Measurements from ENCODE around the gene TMEM222. TPM values are rescaled to one million over a fixed set of nuclear protein-coding genes. Genes with fewer than 3 reads are reported as not detected.

The TMEM222 gene, protein sequence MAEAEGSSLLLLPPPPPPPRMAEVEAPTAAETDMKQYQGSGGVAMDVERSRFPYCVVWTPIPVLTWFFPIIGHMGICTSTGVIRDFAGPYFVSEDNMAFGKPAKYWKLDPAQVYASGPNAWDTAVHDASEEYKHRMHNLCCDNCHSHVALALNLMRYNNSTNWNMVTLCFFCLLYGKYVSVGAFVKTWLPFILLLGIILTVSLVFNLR
- 23.2 and 27.7 TPM in 2 replicates for total RNA-seq (2013; cell fraction: nucleolus; rRNA removed)
- 29.1 and 38.0 TPM in 2 replicates for total RNA-seq (2014; rRNA removed)
- 22.5 and 23.9 TPM in 2 replicates for total RNA-seq (2014; rRNA removed; fragmentation: Illumina TruSeq; extraction: Trizol)
- total RNA-seq (2021), result 39.3 TPM in 2 replicates
- polyA plus RNA-seq (2011; ENCODE audit: low read depth), result 18.6 TPM
- 12.5 and 27.5 TPM in 2 replicates for polyA plus RNA-seq (2011; rRNA removed)
- 39.1 and 56.9 TPM in 2 replicates for polyA plus RNA-seq (2011; cell fraction: cytosol; rRNA removed)
- 91.8 and 102 TPM in 2 replicates for polyA plus RNA-seq (2011; cell fraction: nucleus; rRNA removed)
- polyA plus RNA-seq (2012), result 26.1 and 32.9 TPM in 2 replicates
- polyA plus RNA-seq (2014; fragmentation: Illumina TruSeq; extraction: Trizol), result 11.4 and 32.9 TPM in 2 replicates
- 1 to 10 TPM; 3.8 to 7.8 TPM for polyA plus RNA-seq (2014; fragmentation: Nextera tagmentation; extraction: Ambion mirVana)
- 43.5 and 53.2 TPM in 2 replicates for polyA plus RNA-seq (2014; rRNA removed)
- polyA plus RNA-seq (2016; fragmentation: Nextera tagmentation; extraction: Ambion mirVana), result 10 to 100 TPM; 41.1 to 42.4 TPM
- 35.2 and 41.6 TPM in 2 replicates for polyA minus RNA-seq (2011; rRNA and poly(A)+ RNA removed)
- 9.5 and 17.5 TPM in 2 replicates for polyA minus RNA-seq (2011; cell fraction: cytosol; rRNA and poly(A)+ RNA removed)
- 17.0 and 23.7 TPM in 2 replicates for polyA minus RNA-seq (2011; cell fraction: nucleus; rRNA and poly(A)+ RNA removed)
- percentile 85 among the genes with signal in this experiment for Bru-seq, nascent RNA
- percentile 79 among the genes with signal in this experiment for BruChase-seq, experiment 1, labeled RNA remaining after a 6-hour chase
- percentile 84 among the genes with signal in this experiment for BruChase-seq, experiment 2, labeled RNA remaining after a 2-hour chase
- long read RNA-seq, experiment 1, transcript TMEM222-211 (6 exons, 1,613 nt), result major isoform, 47 of 54 reads
- long read RNA-seq, experiment 1, partial matches to known transcripts, result 0 of 54 reads
- long read RNA-seq, experiment 1, other reads (novel, unspliced or antisense), result 3 of 54 reads
- long read RNA-seq, experiment 2, transcript TMEM222-211 (6 exons, 1,613 nt), result major isoform, 5 of 14 reads
- long read RNA-seq, experiment 2, partial matches to known transcripts, result 0 of 14 reads
- long read RNA-seq, experiment 2, other reads (novel, unspliced or antisense), result 7 of 14 reads

DNA sequence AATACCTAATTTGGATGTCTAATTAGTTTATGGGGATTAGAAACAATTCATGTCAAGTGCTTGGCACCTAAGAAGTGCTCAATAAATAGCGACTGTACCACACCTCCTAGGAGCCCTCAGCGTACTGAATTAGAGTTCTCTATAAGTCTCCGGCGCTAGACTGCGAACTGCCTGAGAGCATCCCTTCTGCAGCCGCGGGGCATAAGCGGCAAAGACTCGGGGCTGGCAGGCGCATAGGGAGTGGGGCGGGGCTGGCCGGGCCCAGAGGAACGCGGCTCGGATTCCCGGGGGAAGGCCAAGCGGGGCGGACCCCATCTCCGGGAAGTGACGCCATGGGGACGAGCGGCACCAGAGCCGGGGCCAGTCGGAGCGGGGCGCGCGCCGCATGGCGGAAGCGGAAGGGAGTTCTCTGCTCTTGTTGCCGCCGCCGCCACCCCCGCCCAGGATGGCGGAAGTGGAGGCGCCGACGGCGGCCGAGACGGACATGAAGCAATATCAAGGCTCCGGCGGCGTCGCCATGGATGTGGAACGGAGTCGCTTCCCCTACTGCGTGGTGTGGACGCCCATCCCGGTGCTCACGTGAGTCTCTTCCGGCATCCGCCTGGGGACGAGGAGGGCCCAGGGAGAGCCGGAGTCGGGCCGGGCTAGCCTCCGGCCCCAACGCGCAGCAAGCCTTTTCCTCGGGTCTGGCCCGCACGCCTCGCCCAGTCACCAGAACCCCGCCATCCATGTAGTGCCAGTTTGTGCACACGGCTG lies at the start of gene TMEM222:
TMEM222 (plus strand) TSS at position 351 of the 756 bp plus-strand sequence; CDS start at position 386, 35 bp downstream.
- Histone ChIP-seq H3K4me1 (ENCODE audit: control insufficient read depth, insufficient read depth, low read length) (no peaks in the 10 kb centered on the region), H3K9ac (ENCODE audit: control insufficient read depth, insufficient read depth, low read length) (peak within 1 kb of the TSS; percentile 96), H3K4me3 (peak within 1 kb of the TSS; percentile 95), H3K36me3 (ENCODE audit: control insufficient read depth in 2 of 2, insufficient read depth in 2 of 2, low read length in 1 of 2) (peaks cover 6 to 17% of the 10 kb centered on the region in 2 experiments), H2AFZ (ENCODE audit: control insufficient read depth, low read depth, low read length) (peak within 1 kb of the TSS; percentile 98), H3K9me3 (replicated peaks; ENCODE audit: control insufficient read depth, insufficient read depth, low read length) (no peaks in the 10 kb centered on the region), H4K20me1 (ENCODE audit: control insufficient read depth, insufficient read depth) (no peaks in the 10 kb centered on the region), H3K4me2 (ENCODE audit: control insufficient read depth, insufficient read depth) (peak within 1 kb of the TSS; percentile 96), H3K79me2 (ENCODE audit: control insufficient read depth, insufficient read depth, low read length) (peaks cover 42% of the 10 kb centered on the region), H3K27ac (ENCODE audit: control insufficient read depth, insufficient read depth) (peak within 1 kb of the TSS; percentile 96), H3K27me3 (replicated peaks in 1 of 2; ENCODE audit: control insufficient read depth in 2 of 2, insufficient read depth in 2 of 2, low read length in 1 of 2) (no peaks in the 10 kb centered on the region)
- CTCF ChIA-PET, result interaction anchor here (0.6 to 2.5 kb wide), 6 partner anchors 11 to 282 kb away, joined by 3 to 22 read pairs (median 6); partner anchors contain the start of gene AHDC1
- RAD21 ChIA-PET (ENCODE audit: unreplicated experiment), result interaction anchor here (1.5 kb wide), 1 partner anchor 35 kb away, joined by 4 read pairs; no protein-coding TSS in a partner anchor
- ATAC-seq (peak; percentile 98), FAIRE-seq (peak; percentile 44), DNase-seq (ENCODE audit: low read depth, low spot score) (peak; percentile 76)
- in situ Hi-C loops (cut with MboI) (no loop called here), intact Hi-C loops (cut with micrococcal nuclease; ENCODE audit: unreplicated experiment) (loop anchor here (5.0 to 10.0 kb wide), 2 partner anchors 45 to 343 kb away; partner anchors contain the start of gene MAP3K6)
- POLR2A ChIA-PET, result interaction anchor here (0.6 to 1.4 kb wide), 3 partner anchors 11 to 20 kb away, joined by 3 to 6 read pairs (median 5); partner anchors contain the start of gene SYTL1
- SMC1A ChIA-PET (ENCODE audit: uncharacterized antibody, unreplicated experiment), result interaction anchor here (0.9 kb wide), 1 partner anchor 284 kb away, joined by 3 read pairs; no protein-coding TSS in a partner anchor
- no TSS peak for BruUV-seq (replicated peaks)
- 1% methylated on average over 67 of the region's 67 CpGs for WGBS (ENCODE audit: insufficient coverage, insufficient replicate concordance, low lambda C conversion rate, missing lambda C conversion rate)
- TF ChIP-seq, protein P1, sequence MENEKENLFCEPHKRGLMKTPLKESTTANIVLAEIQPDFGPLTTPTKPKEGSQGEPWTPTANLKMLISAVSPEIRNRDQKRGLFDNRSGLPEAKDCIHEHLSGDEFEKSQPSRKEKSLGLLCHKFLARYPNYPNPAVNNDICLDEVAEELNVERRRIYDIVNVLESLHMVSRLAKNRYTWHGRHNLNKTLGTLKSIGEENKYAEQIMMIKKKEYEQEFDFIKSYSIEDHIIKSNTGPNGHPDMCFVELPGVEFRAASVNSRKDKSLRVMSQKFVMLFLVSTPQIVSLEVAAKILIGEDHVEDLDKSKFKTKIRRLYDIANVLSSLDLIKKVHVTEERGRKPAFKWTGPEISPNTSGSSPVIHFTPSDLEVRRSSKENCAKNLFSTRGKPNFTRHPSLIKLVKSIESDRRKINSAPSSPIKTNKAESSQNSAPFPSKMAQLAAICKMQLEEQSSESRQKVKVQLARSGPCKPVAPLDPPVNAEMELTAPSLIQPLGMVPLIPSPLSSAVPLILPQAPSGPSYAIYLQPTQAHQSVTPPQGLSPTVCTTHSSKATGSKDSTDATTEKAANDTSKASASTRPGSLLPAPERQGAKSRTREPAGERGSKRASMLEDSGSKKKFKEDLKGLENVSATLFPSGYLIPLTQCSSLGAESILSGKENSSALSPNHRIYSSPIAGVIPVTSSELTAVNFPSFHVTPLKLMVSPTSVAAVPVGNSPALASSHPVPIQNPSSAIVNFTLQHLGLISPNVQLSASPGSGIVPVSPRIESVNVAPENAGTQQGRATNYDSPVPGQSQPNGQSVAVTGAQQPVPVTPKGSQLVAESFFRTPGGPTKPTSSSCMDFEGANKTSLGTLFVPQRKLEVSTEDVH (IDR thresholded peaks at IDR 0.05; ENCODE audit: low read depth, partially characterized antibody), result peak; percentile 90
- TF ChIP-seq, protein P2, sequence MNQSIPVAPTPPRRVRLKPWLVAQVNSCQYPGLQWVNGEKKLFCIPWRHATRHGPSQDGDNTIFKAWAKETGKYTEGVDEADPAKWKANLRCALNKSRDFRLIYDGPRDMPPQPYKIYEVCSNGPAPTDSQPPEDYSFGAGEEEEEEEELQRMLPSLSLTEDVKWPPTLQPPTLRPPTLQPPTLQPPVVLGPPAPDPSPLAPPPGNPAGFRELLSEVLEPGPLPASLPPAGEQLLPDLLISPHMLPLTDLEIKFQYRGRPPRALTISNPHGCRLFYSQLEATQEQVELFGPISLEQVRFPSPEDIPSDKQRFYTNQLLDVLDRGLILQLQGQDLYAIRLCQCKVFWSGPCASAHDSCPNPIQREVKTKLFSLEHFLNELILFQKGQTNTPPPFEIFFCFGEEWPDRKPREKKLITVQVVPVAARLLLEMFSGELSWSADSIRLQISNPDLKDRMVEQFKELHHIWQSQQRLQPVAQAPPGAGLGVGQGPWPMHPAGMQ (IDR thresholded peaks at IDR 0.05; ENCODE audit: borderline replicate concordance), result no peak
- TF ChIP-seq ZNF622 (IDR thresholded peaks at IDR 0.05) (no peak), HDGF (IDR thresholded peaks at IDR 0.05) (peak; percentile 42; the same call in 1 of the 2 replicates), TCF7 (IDR thresholded peaks at IDR 0.05; ENCODE audit: borderline replicate concordance) (no peak), RELA (IDR thresholded peaks at IDR 0.05; ENCODE audit: borderline replicate concordance, partially characterized antibody) (peak; percentile 88), ATF2 (IDR thresholded peaks at IDR 0.05; ENCODE audit: low read length) (no peak; the same call in 1 of the 2 replicates), BCL11A (IDR thresholded peaks at IDR 0.05; ENCODE audit: low read depth, low read length) (no peak), ASH2L (IDR thresholded peaks at IDR 0.05; ENCODE audit: borderline replicate concordance, low read depth) (0 out of 2 replicates have a peak, but pooled peaks have one; percentile 45)

All from GM12878 (cell line).